ENCODE measurements around the gene MAP3K14.

- no peak for TF ChIP-seq CTCF (conservative IDR thresholded peaks at IDR 0.05; ENCODE audit: low read length)
- no peak for TF ChIP-seq EZH2phosphoT487 (IDR thresholded peaks at IDR 0.05; ENCODE audit: borderline replicate concordance)
These were observed 46.7 kb upstream of the MAP3K14 start for GRCh38 chr17:45363498-45363897.
